NCI-H1436 treated with DMSO at 0.1 percent for 48 hours (cell line): Measurements from ENCODE around the gene C3orf20.

Experiments
- DNase-seq: peaks from one replicate; lab custom pipeline; 2025; lab: John Stamatoyannopoulos, UW

The C3orf20 gene

GRCh38 chr3:14758959-14759358 lies 84.0 kb downstream of the C3orf20 start:
- no peak for DNase-seq

- DNase-seq, result no peak
These were observed 85.2 kb downstream of the C3orf20 start for GRCh38 chr3:14760185-14760584.

- no peak for DNase-seq
These were observed 86.3 kb downstream of the C3orf20 start for GRCh38 chr3:14761121-14761672.

GRCh38 chr3:14761866-14762265 lies 86.9 kb downstream of the C3orf20 start:
- no peak for DNase-seq

- DNase-seq, result no peak
These were observed 87.8 kb downstream of the C3orf20 start for GRCh38 chr3:14762701-14763100.

- DNase-seq, result no peak
These were observed 89.6 kb downstream of the C3orf20 start for GRCh38 chr3:14764331-14765059.

GRCh38 chr3:14765060-14765400 lies 90.1 kb downstream of the C3orf20 start:
- no peak for DNase-seq

GRCh38 chr3:14765576-14766427 lies 90.9 kb downstream of the C3orf20 start:
- DNase-seq, result no peak

GRCh38 chr3:14766428-14767244 lies 91.7 kb downstream of the C3orf20 start:
- no peak for DNase-seq

GRCh38 chr3:14767245-14768051 lies 92.5 kb downstream of the C3orf20 start:
- no peak for DNase-seq

GRCh38 chr3:14768182-14768790 lies 93.3 kb downstream of the C3orf20 start:
- DNase-seq, result no peak

GRCh38 chr3:14768881-14769280 lies 93.9 kb downstream of the C3orf20 start:
- no peak for DNase-seq

GRCh38 chr3:14769544-14770325 lies 94.8 kb downstream of the C3orf20 start:
- DNase-seq, result no peak

GRCh38 chr3:14770591-14770990 lies 95.7 kb downstream of the C3orf20 start:
- no peak for DNase-seq

- no peak for DNase-seq
These were observed 96.9 kb downstream of the C3orf20 start for GRCh38 chr3:14771593-14772497.

- no peak for DNase-seq
These were observed 97.7 kb downstream of the C3orf20 start for GRCh38 chr3:14772533-14773138.

GRCh38 chr3:14773281-14773680 lies 98.3 kb downstream of the C3orf20 start:
- no peak for DNase-seq

GRCh38 chr3:14773691-14774128 lies 98.8 kb downstream of the C3orf20 start:
- no peak for DNase-seq

- no peak for DNase-seq
These were observed 99.5 kb downstream of the C3orf20 start for GRCh38 chr3:14774431-14774830.
